HepG2 (cell line): ENCODE measurements around the gene SP3. TPM values are rescaled to one million over a fixed set of nuclear protein-coding genes. Genes with fewer than 3 reads are reported as not detected.

ENCODE experiments used
- ATAC-seq: fragments of 200-7000 bp; cut with Tn5 transposase; 3 replicates; pipeline ENCODE4 v1.9.1; 2020; ENCODE audit warnings: mild to moderate bottlenecking, moderate library complexity
- BruUV-seq: library from RNA; stranded (reverse); fragments of 400-500 nt; replicated peaks from 2 replicates; lab custom pipeline; 2021; lab: Mats Ljungman, UMichigan
- CTCF ChIA-PET: fragments of 300-600 bp; formaldehyde crosslinking; extraction: SDS; loops from one replicate; lab custom pipeline; 2021; ENCODE audit warnings: low total read pairs, inconsistent platforms, low intra/inter-chr PET ratio; lab: Yijun Ruan, JAX
- POLR2A ChIA-PET: fragments of 350-600 bp; sonication (Branson Sonifier 250); formaldehyde crosslinking; loops from one replicate; lab custom pipeline; 2020; ENCODE audit warnings: antibody characterized with exemption, inconsistent platforms; lab: Yijun Ruan, JAX
- DNase-seq: peaks from one replicate; pipeline ENCODE4 v3.0.0-alpha.2; 2015; ENCODE audit warnings: low spot score
- FAIRE-seq: peaks from 3 replicates; lab custom pipeline; 2011; peaks lifted over from hg19 to GRCh38; lab: Jason Lieb, UNC
- H2AFZ ChIP-seq: one replicate; pipeline ENCODE4 v1.6.1; 2011; ENCODE audit warnings: low read length, inconsistent platforms
- H3K27ac ChIP-seq: fragments of 300-600 bp; 3 replicates; pipeline ENCODE4 v1.8.0; 2011; ENCODE audit warnings: mixed run types, mild to moderate bottlenecking, mixed read lengths, low read length, inconsistent platforms; ENCODE audit not compliant: insufficient read depth; ENCODE audit errors: extremely low read length
- H3K27me3 ChIP-seq, 2 experiments: fragments of 200-600 bp in 1 of 2; 2 replicates in 1 of 2; 3 replicates in 1 of 2; pipeline versions ENCODE4 v1.6.0 to v1.8.0; 2011; ENCODE audit warnings: low read length in 2 of 2, mild to moderate bottlenecking in 2 of 2, moderate library complexity in 2 of 2, inconsistent platforms in 1 of 2; ENCODE audit not compliant: insufficient read depth in 2 of 2, control insufficient read depth in 1 of 2
- H3K36me3 ChIP-seq, 2 experiments: fragments of 200-600 bp in 1 of 2; replicated peaks in 1 of 2; 2 replicates in 1 of 2; 3 replicates in 1 of 2; pipeline versions ENCODE4 v1.5.1 to v1.8.0; 2011; ENCODE audit warnings: low read length in 2 of 2, inconsistent platforms in 1 of 2; ENCODE audit not compliant: insufficient read depth in 2 of 2, control insufficient read depth in 1 of 2
- H3K4me1 ChIP-seq: 2 replicates; pipeline ENCODE4 v1.5.1; 2012; ENCODE audit warnings: low read length, inconsistent platforms; ENCODE audit not compliant: insufficient read depth
- H3K4me2 ChIP-seq: 2 replicates; pipeline ENCODE4 v1.6.0; 2011; ENCODE audit warnings: low read depth, low read length, inconsistent platforms
- H3K4me3 ChIP-seq, 3 experiments: fragments of 200-600 bp in 1 of 3; sonication (generic), shearing (Covaris generic) in 1 of 3; replicated peaks in 1 of 3; 2 replicates each; pipeline ENCODE4 v1.5.1; 2011 to 2016; ENCODE audit warnings: low read length in 3 of 3, inconsistent platforms in 2 of 3, low read depth in 2 of 3, mild to moderate bottlenecking in 2 of 3, control low read depth in 1 of 3, mixed read lengths in 1 of 3; ENCODE audit not compliant: insufficient read depth in 1 of 3
- H3K79me2 ChIP-seq: one replicate; pipeline ENCODE4 v1.6.1; 2011; ENCODE audit warnings: low read length, inconsistent platforms; ENCODE audit not compliant: insufficient read depth
- H3K9ac ChIP-seq: 2 replicates; pipeline ENCODE4 v1.6.0; 2011; ENCODE audit warnings: mild to moderate bottlenecking, low read depth, low read length, inconsistent platforms; ENCODE audit not compliant: insufficient read depth
- H3K9me3 ChIP-seq: 2 replicates; pipeline ENCODE4 v1.5.1; 2012; ENCODE audit warnings: mild to moderate bottlenecking, low read length
- H4K20me1 ChIP-seq: 2 replicates; pipeline ENCODE4 v1.6.0; 2011; ENCODE audit warnings: inconsistent platforms, mild to moderate bottlenecking, low read length, moderate library complexity; ENCODE audit not compliant: insufficient read depth
- CEBPZ ChIP-seq: IDR thresholded peaks from 2 replicates; pipeline ENCODE4 v1.6.1; 2012; ENCODE audit warnings: low read length, improper control_type of control experiment
- FOXJ3 ChIP-seq: sonication (generic); formaldehyde crosslinking; IDR thresholded peaks from 2 replicates; pipeline ENCODE4 v1.4.0; 2020; ENCODE audit warnings: missing genetic modification reagents, mild to moderate bottlenecking, borderline replicate concordance
- FOXK2 ChIP-seq: fragments of 450-650 bp; IDR thresholded peaks from 2 replicates; pipeline ENCODE4 v1.6.1; 2016
- GLI4 ChIP-seq: sonication (generic); formaldehyde crosslinking; IDR thresholded peaks from 2 replicates; pipeline ENCODE4 v1.5.1; 2020; ENCODE audit warnings: missing genetic modification reagents, mild to moderate bottlenecking, moderate library complexity, borderline replicate concordance
- HNF4G ChIP-seq, 2 experiments: sonication (generic) in 1 of 2; formaldehyde crosslinking in 1 of 2; IDR thresholded peaks; 2 replicates each; pipeline versions ENCODE4 v1.4.0 to v1.6.1; 2011 to 2020; ENCODE audit warnings: borderline replicate concordance in 2 of 2, low read depth in 2 of 2, mild to moderate bottlenecking in 2 of 2, low read length in 1 of 2, missing genetic modification reagents in 1 of 2, moderate library complexity in 1 of 2
- NCOR1 ChIP-seq: fragments of 200-600 bp; sonication (generic); IDR thresholded peaks from 2 replicates; pipeline ENCODE4 v1.7.0; 2017; ENCODE audit warnings: antibody characterized with exemption, low read length, borderline replicate concordance
- ZBTB34 ChIP-seq: sonication (generic); formaldehyde crosslinking; IDR thresholded peaks from 2 replicates; pipeline ENCODE4 v1.8.0; 2022; ENCODE audit warnings: mild to moderate bottlenecking, missing genetic modification reagents
- ZFP82 ChIP-seq: sonication (generic); formaldehyde crosslinking; IDR thresholded peaks from 2 replicates; pipeline ENCODE4 v1.5.1; 2020; ENCODE audit warnings: mild to moderate bottlenecking, missing genetic modification reagents, borderline replicate concordance
- ZNF12 ChIP-seq: sonication (generic); formaldehyde crosslinking; IDR thresholded peaks from 2 replicates; pipeline ENCODE4 v1.5.0; 2020; ENCODE audit warnings: missing genetic modification reagents
- ZNF550 ChIP-seq: sonication (generic); formaldehyde crosslinking; IDR thresholded peaks from 2 replicates; pipeline ENCODE4 v1.4.0; 2020; ENCODE audit warnings: mild to moderate bottlenecking, missing genetic modification reagents, borderline replicate concordance
- ZNF776 ChIP-seq: sonication (generic); formaldehyde crosslinking; IDR thresholded peaks from 2 replicates; pipeline ENCODE4 v1.4.0; 2020; ENCODE audit warnings: mild to moderate bottlenecking, missing genetic modification reagents
- WGBS: methylation state at CpG from one replicate; pipeline ENCODE4 v1.1.6; 2017; ENCODE audit warnings: low lambda C conversion rate; 5-methylcytosine and 5-hydroxymethylcytosine counted together
- in situ Hi-C: cut with HindIII; loops from 2 replicates; pipeline ENCODE4 v1.10.0; 2017; ENCODE audit warnings: low pct_unique_long_range_greater_than_20kb; ENCODE audit not compliant: extremely low pct_ligation_motif_present
- intact Hi-C: fragments of 100-400 bp; cut with micrococcal nuclease; formaldehyde crosslinking; loops from one replicate; pipeline ENCODE4 v1.10.0; 2022; ENCODE audit not compliant: unreplicated experiment
- polyA plus RNA-seq, 8 experiments: library from polyadenylated mRNA; depleted of rRNA in 3 of 8; stranded (reverse) in 7 of 8; unstranded in 1 of 8; fragments of >200 nt; fragmentation: Illumina TruSeq in 4 of 8; extraction: Trizol in 4 of 8; gene quantifications; 2 replicates each; pipeline versions ENCODE4 v1.2.1 to v1.2.3, GENCODE V29; 2011 to 2016; ENCODE audit warnings: low read depth in 4 of 8, missing spikeins in 1 of 8, mixed read lengths in 1 of 8; ENCODE audit not compliant: insufficient read depth in 1 of 8
- total RNA-seq, 5 experiments: library from RNA; depleted of rRNA; stranded (reverse); fragments of >200 nt; fragmentation: Illumina TruSeq; extraction: Trizol; gene quantifications; 2 replicates each; pipeline ENCODE4 v1.2.3, GENCODE V29; 2016; ENCODE audit warnings: low read depth in 1 of 5
- TF ChIP-seq, protein P1 (sequence below): IDR thresholded peaks from 2 replicates; pipeline ENCODE4 v1.6.1; 2016
- TF ChIP-seq, protein P2 (sequence below): sonication (generic); formaldehyde crosslinking; IDR thresholded peaks from 2 replicates; pipeline ENCODE4 v1.8.1; 2023; ENCODE audit warnings: mild to moderate bottlenecking, missing genetic modification reagents, borderline replicate concordance

Gene SP3
- total and polyA plus RNA-seq, 2 of the 13 experiments (the other 11 are each of a cell fraction or from before 2014, with no cell fraction given), result 57.3 to 132 TPM

- no peak for TF ChIP-seq CEBPZ
- TF ChIP-seq ZNF776 (CRISPR knock-in tag), result no peak
- no peak for TF ChIP-seq FOXK2
- TF ChIP-seq GLI4 (CRISPR knock-in tag), result no peak
- no peak for TF ChIP-seq FOXJ3 (CRISPR knock-in tag)
- TF ChIP-seq NCOR1, result no peak
- no peak for TF ChIP-seq ZNF550
- TF ChIP-seq, all 625 proteins: peak for 0
Measured at GRCh38 chr2:174007010-174007409, 41.8 kb upstream of the SP3 start (continued).

- FAIRE-seq, result no peak
- ChIA-PET POLR2A (no interaction called here), CTCF (no interaction called here)
Measured at GRCh38 chr2:174005801-174006419, 40.7 kb upstream of the SP3 start.

More at GRCh38 chr2:174005801-174006419, 40.7 kb upstream of the SP3 start:
- intact Hi-C loops (no loop called here), in situ Hi-C loops (loop anchor here (25.0 kb wide), 1 partner anchor 594 kb away; no protein-coding TSS in a partner anchor)
- WGBS, result 75% methylated on average over 11 of the region's 11 CpGs
- H3K27me3 ChIP-seq, result no peaks in the 10 kb centered on the region
- H3K4me3 ChIP-seq, result no peak overlapping the region
- H3K4me2 ChIP-seq, result no peak overlapping the region
- TF ChIP-seq, protein P1, sequence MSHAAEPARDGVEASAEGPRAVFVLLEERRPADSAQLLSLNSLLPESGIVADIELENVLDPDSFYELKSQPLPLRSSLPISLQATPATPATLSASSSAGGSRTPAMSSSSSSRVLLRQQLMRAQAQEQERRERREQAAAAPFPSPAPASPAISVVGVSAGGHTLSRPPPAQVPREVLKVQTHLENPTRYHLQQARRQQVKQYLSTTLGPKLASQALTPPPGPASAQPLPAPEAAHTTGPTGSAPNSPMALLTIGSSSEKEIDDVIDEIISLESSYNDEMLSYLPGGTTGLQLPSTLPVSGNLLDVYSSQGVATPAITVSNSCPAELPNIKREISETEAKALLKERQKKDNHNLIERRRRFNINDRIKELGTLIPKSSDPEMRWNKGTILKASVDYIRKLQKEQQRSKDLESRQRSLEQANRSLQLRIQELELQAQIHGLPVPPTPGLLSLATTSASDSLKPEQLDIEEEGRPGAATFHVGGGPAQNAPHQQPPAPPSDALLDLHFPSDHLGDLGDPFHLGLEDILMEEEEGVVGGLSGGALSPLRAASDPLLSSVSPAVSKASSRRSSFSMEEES, result no peak
- TF ChIP-seq HNF4G (IDR thresholded peaks at IDR 0.05; ENCODE audit: borderline replicate concordance, low read depth, low read length), result no peak
- TF ChIP-seq HNF4G (CRISPR knock-in tag; IDR thresholded peaks at IDR 0.05; ENCODE audit: borderline replicate concordance, low read depth), result no peak
- no peak for TF ChIP-seq ZBTB34
- 0 out of 2 replicates have a peak, but pooled peaks have one; percentile 27 for TF ChIP-seq ZFP82
- TF ChIP-seq, protein P2, sequence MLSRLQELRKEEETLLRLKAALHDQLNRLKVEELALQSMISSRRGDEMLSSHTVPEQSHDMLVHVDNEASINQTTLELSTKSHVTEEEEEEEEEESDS (CRISPR knock-in tag), result no peak
- TF ChIP-seq ZNF12 (CRISPR knock-in tag), result peak; percentile 87
- no TSS peak for BruUV-seq
- no peak overlapping the region for H3K27ac ChIP-seq
- DNase-seq, result no peak
- H2AFZ ChIP-seq, result no peak overlapping the region
- H3K79me2 ChIP-seq, result no peaks in the 10 kb centered on the region
- no peak overlapping the region for H3K9ac ChIP-seq
- no peak for ATAC-seq
- peaks cover 35% of the 10 kb centered on the region for H3K4me1 ChIP-seq
- no peaks in the 10 kb centered on the region for H3K9me3 ChIP-seq
- no peaks in the 10 kb centered on the region for H4K20me1 ChIP-seq
- H3K36me3 ChIP-seq, result no peaks in the 10 kb centered on the region
